SW 1271 (cell line): ENCODE results near the gene SCAMP2.

Experiments used
- DNase-seq, 2 experiments: peaks; one replicate each; lab custom pipeline; 2025; lab: John Stamatoyannopoulos, UW

Gene SCAMP2

GRCh38 chr15:74817370-74817737 is 55.8 kb downstream of the SCAMP2 start:
- no peak for DNase-seq

- no peak for DNase-seq
These were observed 56.4 kb downstream of the SCAMP2 start for GRCh38 chr15:74816624-74817369.

DNA sequence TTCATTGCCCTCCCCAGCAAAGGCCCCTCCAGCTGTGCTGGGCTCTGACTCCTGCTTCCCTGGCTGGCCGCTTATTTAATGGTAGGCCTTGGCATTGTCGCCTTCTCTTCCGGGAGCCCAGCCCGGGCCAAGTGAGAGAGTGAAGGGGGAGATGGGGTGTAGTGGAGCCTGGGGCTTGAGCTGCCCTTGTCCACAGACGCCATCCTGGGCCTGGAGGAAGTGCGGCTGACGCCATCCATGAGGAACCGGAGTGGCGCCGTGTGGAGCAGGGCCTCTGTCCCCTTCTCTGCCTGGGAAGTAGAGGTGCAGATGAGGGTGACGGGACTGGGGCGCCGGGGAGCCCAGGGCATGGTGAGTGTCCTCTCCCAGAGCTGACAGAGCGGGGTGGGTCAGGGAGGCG is 57.2 kb downstream of the SCAMP2 start:
- no peak for DNase-seq

DNA sequence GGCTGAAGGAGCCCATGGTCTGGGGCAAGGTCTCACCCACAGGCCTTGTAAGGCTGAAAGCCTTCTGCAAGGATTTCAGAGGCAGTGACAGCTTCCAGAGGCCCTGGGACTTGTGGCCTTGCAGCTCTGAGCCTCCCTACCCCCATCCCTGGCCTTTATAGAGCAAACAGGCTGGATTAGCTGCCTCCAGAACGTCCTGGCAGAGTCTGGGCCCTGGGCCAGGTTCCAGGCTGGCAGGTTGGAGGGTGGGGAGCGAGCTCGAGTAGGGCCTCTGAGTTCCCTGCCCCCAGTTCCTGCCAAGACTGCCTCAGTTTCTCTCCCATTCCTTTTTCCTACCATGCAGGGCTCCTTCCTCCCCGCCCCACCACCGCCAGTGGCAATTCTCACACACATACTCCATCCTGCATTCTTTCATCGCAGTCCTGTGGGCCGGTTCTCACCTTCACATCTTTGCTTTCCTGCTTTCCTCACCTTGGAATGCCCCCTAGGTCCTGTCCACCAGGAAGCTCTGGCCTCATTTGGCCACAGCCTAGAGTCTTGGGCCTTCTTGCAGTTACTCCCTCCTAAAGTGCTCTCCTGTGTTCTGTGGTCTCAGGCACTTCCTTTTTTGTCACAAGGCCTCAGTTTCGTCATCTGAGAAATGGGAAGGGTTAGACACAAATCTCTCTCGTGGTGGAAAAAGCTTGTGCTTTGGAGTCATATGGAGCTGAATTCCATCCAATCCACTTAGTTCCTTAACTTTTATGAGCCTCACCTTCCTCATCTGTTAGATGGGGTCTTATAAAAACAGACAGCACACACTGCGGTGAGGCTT is 57.8 kb downstream of the SCAMP2 start:
- DNase-seq, result no peak

GRCh38 chr15:74812533-74812932 is 60.6 kb downstream of the SCAMP2 start, which contains the start of gene LMAN1L:
LMAN1L (plus strand) TSS chr15:74812835; CDS start chr15:74812855, 20 bp downstream.
- no peak for DNase-seq

DNA sequence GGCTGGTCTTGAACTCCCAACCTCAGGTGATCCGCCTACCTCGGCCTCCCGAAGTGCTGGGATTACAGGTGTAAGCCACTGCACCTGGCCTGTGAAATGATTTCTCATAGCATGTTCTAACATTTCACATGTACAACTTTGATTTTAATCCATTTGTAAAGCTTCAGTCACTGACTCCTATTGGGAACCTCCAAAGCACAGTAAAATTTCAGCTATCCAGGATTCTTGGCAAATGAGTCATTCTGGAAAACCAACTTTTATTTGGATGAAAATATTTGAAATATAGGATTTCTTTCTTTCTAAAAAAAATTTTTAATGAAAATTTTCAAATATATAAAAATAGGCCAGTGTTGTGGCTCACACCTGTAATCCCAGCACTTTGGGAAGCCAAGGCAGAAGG is 63.2 kb downstream of the SCAMP2 start:
- no peak for DNase-seq

DNA sequence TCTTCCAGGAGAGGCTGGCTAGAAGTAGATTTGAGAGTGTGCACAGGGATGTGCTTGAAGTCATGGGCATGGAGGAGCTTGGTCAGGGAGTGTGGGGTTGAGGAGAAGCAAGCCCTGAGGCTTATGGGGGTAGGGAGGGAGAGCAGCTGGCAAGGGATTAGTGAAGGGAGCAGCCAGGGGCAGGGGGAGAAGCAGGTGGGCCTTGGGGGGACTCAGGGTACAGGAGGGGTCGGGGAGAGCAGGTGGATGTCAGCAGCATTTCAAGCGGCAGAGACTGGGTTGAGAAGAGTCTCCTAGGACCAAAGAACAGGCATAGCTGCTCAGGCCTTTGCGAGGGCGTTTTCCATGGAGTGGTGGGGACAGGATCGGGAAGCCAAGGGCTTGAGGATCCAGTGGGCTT is 63.9 kb downstream of the SCAMP2 start:
- DNase-seq, result no peak

- DNase-seq, result no peak
These were observed 64.3 kb downstream of the SCAMP2 start for GRCh38 chr15:74808840-74809229.

GRCh38 chr15:74808078-74808839 is 64.9 kb downstream of the SCAMP2 start:
- DNase-seq, result no peak

DNA sequence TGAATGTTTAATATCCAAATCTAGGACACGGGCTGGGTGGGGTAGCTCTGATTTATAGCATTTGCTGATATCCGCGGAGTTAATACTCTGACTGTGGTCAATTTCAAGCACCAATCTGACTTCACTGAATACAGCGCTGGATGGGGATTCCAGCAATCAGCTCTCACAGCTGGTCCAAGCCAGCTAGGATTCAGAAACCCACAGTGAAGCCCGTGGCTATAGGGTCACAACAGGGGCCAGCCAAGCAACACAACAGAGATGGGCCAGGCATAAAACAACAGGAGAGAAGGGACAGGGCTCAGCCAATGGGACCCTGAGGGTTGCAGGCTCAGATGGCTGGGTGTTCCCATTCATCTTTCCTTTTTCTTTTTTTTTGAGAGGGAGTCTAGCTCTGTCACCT is 65.9 kb downstream of the SCAMP2 start:
- no peak for DNase-seq

- DNase-seq, result no peak
These were observed 68.2 kb downstream of the SCAMP2 start for GRCh38 chr15:74804935-74805334.

DNA sequence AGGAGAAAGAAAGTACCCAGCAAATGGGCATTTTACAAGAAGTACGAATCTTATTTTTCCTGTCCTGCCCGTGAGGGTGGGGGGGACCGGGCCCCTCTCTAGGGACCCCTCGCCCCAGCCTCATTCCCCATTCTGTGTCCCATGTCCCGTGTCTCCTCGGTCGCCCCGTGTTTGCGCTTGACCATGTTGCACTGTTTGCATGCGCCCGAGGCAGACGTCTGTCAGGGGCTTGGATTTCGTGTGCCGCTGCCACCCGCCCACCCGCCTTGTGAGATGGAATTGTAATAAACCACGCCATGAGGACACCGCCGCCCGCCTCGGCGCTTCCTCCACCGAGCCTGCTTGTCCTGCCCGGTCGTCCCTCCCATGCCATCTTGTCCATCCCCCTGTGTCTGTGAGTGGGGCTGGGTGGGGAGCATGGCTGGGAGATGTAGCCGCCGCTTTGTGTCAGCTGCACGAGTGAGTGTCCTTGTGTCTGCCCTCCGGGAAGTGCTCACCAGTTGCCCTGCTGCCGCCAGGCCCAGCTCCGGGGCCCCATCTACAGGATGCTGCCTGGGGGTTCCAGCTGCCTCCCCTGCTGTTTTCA is 70.2 kb downstream of the SCAMP2 start:
- no peak for DNase-seq

DNA sequence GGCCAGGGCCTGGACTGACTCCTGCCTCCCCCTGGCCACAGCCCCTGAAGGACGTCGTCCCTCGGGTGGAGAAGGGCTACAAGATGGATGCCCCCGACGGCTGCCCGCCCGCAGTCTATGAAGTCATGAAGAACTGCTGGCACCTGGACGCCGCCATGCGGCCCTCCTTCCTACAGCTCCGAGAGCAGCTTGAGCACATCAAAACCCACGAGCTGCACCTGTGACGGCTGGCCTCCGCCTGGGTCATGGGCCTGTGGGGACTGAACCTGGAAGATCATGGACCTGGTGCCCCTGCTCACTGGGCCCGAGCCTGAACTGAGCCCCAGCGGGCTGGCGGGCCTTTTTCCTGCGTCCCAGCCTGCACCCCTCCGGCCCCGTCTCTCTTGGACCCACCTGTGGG is 70.9 kb downstream of the SCAMP2 start:
- no peak for DNase-seq

DNA sequence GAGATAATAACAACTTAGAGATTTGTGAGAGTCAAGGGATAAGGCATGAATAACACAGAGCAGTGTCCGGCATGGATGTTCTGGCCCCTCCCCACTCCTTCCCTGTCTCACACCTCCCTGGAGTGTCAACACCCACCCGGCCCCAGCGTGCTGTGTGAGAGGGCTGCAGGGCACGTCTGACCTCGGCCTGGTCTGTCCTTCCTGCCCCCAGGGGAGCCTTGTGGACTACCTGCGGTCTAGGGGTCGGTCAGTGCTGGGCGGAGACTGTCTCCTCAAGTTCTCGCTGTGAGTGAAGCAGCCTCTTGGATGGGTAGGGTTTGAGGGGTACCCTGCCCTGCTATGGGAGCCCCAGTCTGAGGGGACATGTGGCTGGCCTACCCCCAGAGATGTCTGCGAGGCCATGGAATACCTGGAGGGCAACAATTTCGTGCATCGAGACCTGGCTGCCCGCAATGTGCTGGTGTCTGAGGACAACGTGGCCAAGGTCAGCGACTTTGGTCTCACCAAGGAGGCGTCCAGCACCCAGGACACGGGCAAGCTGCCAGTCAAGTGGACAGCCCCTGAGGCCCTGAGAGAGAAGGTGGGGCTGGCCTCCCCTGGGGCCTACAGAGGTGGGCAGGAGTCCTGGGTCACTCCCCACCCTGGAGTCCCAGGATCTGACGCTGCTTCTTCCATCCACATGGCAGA is 71.7 kb downstream of the SCAMP2 start:
- DNase-seq, result no peak

- DNase-seq, result no peak
These were observed 72.5 kb downstream of the SCAMP2 start for GRCh38 chr15:74800559-74801094.

GRCh38 chr15:74799856-74800558 is 73.2 kb downstream of the SCAMP2 start:
- DNase-seq, result peak in 1 of 2 experiments; percentile 57

GRCh38 chr15:74799255-74799855 is 73.8 kb downstream of the SCAMP2 start:
- no peak for DNase-seq

DNA sequence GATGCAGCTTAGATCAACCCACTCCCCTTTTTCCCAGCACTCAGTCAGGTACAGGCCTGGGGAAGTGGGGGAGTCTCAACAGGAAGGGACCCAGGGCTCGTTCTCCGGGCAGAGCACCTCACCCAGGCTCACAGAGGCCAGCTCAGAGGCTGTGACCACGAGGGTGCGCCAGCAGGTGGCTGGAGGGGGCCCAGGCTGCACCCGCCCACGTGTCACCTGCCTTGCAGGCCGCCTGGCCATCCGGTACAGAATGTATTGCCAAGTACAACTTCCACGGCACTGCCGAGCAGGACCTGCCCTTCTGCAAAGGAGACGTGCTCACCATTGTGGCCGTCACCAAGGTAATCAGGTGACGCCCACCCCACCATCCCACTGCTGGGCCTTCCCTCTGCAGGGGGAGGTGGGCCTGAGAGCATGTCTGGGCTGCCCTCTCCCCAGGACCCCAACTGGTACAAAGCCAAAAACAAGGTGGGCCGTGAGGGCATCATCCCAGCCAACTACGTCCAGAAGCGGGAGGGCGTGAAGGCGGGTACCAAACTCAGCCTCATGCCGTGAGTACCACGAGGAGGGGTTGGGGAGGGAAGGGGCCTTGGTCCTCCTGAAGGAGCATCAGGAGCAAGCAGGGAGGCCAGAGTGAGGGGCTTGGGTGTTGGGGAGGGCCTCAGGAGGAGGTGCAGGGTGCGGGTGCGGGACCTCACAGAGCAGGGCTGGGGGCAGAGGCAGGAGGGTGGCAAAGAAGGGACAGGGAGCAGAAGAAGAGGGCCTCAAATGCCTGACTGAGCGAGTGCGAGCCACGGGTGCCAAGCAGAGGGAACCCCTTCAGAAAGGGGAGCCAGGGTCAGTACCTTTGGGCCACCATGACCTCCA is 74.5 kb downstream of the SCAMP2 start:
- no peak for DNase-seq

- DNase-seq, result no peak
These were observed 77.1 kb downstream of the SCAMP2 start for GRCh38 chr15:74795966-74796625.
